ENCODE measurements around the gene CCR6.

Gene CCR6

GRCh38 chr6:167148997-167149396 lies 26.1 kb downstream of the CCR6 start:
- TF ChIP-seq, protein P1, sequence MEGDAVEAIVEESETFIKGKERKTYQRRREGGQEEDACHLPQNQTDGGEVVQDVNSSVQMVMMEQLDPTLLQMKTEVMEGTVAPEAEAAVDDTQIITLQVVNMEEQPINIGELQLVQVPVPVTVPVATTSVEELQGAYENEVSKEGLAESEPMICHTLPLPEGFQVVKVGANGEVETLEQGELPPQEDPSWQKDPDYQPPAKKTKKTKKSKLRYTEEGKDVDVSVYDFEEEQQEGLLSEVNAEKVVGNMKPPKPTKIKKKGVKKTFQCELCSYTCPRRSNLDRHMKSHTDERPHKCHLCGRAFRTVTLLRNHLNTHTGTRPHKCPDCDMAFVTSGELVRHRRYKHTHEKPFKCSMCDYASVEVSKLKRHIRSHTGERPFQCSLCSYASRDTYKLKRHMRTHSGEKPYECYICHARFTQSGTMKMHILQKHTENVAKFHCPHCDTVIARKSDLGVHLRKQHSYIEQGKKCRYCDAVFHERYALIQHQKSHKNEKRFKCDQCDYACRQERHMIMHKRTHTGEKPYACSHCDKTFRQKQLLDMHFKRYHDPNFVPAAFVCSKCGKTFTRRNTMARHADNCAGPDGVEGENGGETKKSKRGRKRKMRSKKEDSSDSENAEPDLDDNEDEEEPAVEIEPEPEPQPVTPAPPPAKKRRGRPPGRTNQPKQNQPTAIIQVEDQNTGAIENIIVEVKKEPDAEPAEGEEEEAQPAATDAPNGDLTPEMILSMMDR (IDR thresholded peaks at IDR 0.05; ENCODE audit: borderline replicate concordance, insufficient read depth, low read depth, low read length): no peak
- H3K4me3 ChIP-seq (ENCODE audit: low read depth, low read length): no peak overlapping the region

DNA sequence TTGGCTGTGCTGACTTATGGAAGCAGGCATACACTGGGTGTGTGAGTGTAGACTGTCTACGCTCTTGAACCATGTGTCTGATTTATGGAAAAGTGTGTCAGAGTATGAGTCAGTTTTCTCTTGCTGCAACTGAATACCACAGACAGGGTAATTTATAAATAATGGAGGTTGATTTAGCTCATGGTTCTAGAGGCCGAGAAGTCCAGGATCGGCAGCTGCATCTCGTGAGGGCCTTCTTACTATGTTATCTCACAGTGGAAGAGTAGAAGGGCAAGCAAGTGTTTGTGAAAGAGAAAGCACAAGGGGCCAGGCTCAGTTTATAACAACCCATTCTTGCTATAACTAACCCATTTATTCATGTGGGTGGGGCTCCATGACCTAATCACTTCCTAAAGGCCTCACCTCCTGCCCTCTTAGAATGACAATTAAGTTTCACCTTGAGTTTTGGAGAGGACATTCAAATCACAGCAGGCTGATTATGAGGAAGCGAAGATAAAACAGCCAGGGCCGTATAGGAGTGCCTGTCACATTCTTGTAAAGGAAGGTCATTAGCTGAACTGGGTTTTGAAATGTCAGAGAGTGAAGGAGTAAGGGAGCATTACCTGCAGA lies 28.1 kb downstream of the CCR6 start:
- H3K4me3 ChIP-seq (ENCODE audit: low read depth, low read length): peak overlapping the region; percentile 3
- TF ChIP-seq, protein P1 (IDR thresholded peaks at IDR 0.05; ENCODE audit: borderline replicate concordance, insufficient read depth, low read depth, low read length): no peak

GRCh38 chr6:167151648-167152047 lies 28.8 kb downstream of the CCR6 start:
- peak overlapping the region; percentile 3 for H3K4me3 ChIP-seq (ENCODE audit: low read depth, low read length)
- TF ChIP-seq, protein P1 (IDR thresholded peaks at IDR 0.05; ENCODE audit: borderline replicate concordance, insufficient read depth, low read depth, low read length): no peak

DNA sequence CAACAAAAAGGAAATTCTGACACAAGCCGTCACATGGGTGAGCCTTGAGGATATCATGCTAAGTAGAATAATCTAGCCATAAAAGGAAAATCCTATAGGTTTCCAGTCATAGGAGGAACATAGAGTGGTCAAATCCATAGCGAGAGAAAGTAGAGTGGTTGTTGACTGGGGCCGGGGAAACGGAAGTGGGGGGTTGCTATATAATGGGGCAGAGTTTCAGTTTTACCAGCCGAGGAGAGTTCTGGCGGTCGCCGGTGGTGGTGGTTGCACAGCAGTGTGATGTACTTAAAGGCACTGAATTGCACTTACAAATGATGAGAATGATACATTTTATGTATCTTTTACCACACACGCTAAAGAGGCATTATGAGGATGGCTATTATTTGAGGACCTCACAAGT lies 30.0 kb downstream of the CCR6 start:
- H3K4me3 ChIP-seq (ENCODE audit: low read depth, low read length): no peak overlapping the region
- TF ChIP-seq, protein P1 (IDR thresholded peaks at IDR 0.05; ENCODE audit: borderline replicate concordance, insufficient read depth, low read depth, low read length): no peak

GRCh38 chr6:167153521-167153959 lies 30.6 kb downstream of the CCR6 start:
- H3K4me3 ChIP-seq (ENCODE audit: low read depth, low read length): peak overlapping the region; percentile 18
- TF ChIP-seq, protein P1 (IDR thresholded peaks at IDR 0.05; ENCODE audit: borderline replicate concordance, insufficient read depth, low read depth, low read length): no peak

- TF ChIP-seq, protein P1 (IDR thresholded peaks at IDR 0.05; ENCODE audit: borderline replicate concordance, insufficient read depth, low read depth, low read length): no peak
- H3K4me3 ChIP-seq (ENCODE audit: low read depth, low read length): no peak overlapping the region
These were observed 31.4 kb downstream of the CCR6 start for GRCh38 chr6:167154291-167154690.

DNA sequence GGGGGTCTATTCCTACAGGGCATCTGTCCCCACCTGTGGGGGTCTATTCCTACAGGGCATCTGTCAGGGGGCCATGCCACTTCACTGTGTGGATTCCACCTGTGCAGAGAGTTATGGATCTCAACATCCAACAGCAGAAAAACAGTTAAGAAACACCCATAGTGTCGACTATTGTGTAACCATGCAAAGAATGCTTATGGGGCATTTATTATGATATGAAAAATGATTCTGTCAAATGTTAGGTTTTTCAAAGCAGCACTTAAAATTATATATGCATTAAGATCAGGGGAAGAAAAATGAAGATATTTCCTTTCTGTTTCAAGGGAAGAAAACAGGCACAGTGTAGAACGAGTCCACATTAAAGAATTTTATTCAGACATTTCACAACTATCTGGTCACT lies 32.0 kb downstream of the CCR6 start:
- TF ChIP-seq, protein P1 (IDR thresholded peaks at IDR 0.05; ENCODE audit: borderline replicate concordance, insufficient read depth, low read depth, low read length): no peak

More for the DNA sequence above, 32.0 kb downstream of the CCR6 start:
- no peak overlapping the region for H3K4me3 ChIP-seq (ENCODE audit: low read depth, low read length)

All from GM12875 (cell line).